Upper lobe of left lung (tissue), 4 donors: ENCODE measurements around the gene RGS18.

ENCODE experiments used
- POLR2AphosphoS5 ChIP-seq, 2 donors: sonication (generic); formaldehyde crosslinking; IDR thresholded peaks; one replicate each; pipeline ENCODE4 v1.5.1; 2017; ENCODE audit warnings: antibody characterized with exemption in 2 of 2
- TF ChIP-seq, protein P1 (sequence below), 6 experiments: fragments of 450-650 bp in 4 of 6; fragments of 200-600 bp in 2 of 6; sonication (generic) in 2 of 6; IDR thresholded peaks; one replicate each; pipeline ENCODE4 v1.5.1; 2016 to 2019; ENCODE audit warnings: antibody characterized with exemption in 6 of 6

DNA sequence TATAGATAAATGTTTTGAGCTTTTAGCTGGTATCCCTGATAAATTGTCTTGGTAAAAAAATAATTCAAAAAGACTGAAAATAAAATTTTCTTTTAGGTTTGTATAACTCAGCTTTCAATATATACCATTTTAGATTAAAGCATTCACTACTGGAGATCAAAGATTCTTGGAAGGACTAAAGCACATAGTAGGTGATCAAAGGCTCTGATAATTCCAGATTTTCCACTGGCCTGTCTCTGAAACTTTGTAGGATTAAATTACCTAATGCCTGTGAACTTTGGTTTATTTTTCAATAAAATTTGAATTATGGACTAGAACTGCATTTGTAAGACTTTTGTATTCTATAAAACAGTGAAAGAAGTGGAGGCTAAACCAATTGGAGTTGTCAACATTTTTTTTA lies 1.2 kb upstream of the RGS18 start:
- TF ChIP-seq, protein P1, sequence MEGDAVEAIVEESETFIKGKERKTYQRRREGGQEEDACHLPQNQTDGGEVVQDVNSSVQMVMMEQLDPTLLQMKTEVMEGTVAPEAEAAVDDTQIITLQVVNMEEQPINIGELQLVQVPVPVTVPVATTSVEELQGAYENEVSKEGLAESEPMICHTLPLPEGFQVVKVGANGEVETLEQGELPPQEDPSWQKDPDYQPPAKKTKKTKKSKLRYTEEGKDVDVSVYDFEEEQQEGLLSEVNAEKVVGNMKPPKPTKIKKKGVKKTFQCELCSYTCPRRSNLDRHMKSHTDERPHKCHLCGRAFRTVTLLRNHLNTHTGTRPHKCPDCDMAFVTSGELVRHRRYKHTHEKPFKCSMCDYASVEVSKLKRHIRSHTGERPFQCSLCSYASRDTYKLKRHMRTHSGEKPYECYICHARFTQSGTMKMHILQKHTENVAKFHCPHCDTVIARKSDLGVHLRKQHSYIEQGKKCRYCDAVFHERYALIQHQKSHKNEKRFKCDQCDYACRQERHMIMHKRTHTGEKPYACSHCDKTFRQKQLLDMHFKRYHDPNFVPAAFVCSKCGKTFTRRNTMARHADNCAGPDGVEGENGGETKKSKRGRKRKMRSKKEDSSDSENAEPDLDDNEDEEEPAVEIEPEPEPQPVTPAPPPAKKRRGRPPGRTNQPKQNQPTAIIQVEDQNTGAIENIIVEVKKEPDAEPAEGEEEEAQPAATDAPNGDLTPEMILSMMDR (IDR thresholded peaks at IDR 0.05): no peak
- TF ChIP-seq POLR2AphosphoS5 (IDR thresholded peaks at IDR 0.05): no peak
